Transverse colon (tissue), 4 donors: ENCODE data around the gene C1orf52. TPM values are rescaled to one million over a fixed set of nuclear protein-coding genes. Genes with fewer than 3 reads are reported as not detected.

Experiments
- DNase-seq: peaks from one replicate; pipeline ENCODE4 v3.0.0-alpha.2; 2019
- H3K27ac ChIP-seq, 4 donors: fragments of 200-600 bp; sonication (generic); 2 replicates each; pipeline ENCODE4 v1.5.1; 2016 to 2018; ENCODE audit warnings: inconsistent platforms in 4 of 4
- H3K27me3 ChIP-seq: fragments of 200-600 bp; sonication (generic); 2 replicates; pipeline ENCODE4 v1.5.1; 2017; ENCODE audit warnings: inconsistent platforms
- H3K36me3 ChIP-seq, 4 donors: fragments of 200-600 bp; sonication (generic); 2 replicates each; pipeline ENCODE4 v1.5.1; 2017 to 2019; ENCODE audit warnings: inconsistent platforms in 4 of 4
- H3K4me1 ChIP-seq, 4 donors: fragments of 200-600 bp; sonication (generic); 2 replicates each; pipeline ENCODE4 v1.5.1; 2017 to 2020; ENCODE audit warnings: inconsistent platforms in 4 of 4
- H3K4me3 ChIP-seq, 4 donors: fragments of 200-600 bp; sonication (generic); 1 replicate in 1 of 4; 2 replicates in 3 of 4; pipeline versions ENCODE4 v1.5.1 to v1.6.1; 2017 to 2019; ENCODE audit warnings: inconsistent platforms in 4 of 4
- H3K9me3 ChIP-seq, 2 donors: fragments of 200-600 bp; sonication (generic); 2 replicates each; pipeline ENCODE4 v1.5.1; 2017 to 2019; ENCODE audit warnings: inconsistent platforms in 2 of 2
- CTCF ChIP-seq, 5 experiments: fragments of 200-600 bp in 3 of 5; fragments of 450-650 bp in 2 of 5; sonication (generic) in 3 of 5; IDR thresholded peaks; 1 replicate in 2 of 5; 2 replicates in 3 of 5; pipeline ENCODE4 v1.5.1; 2016 to 2017; ENCODE audit warnings: antibody characterized with exemption in 5 of 5, inconsistent platforms in 3 of 5, mild to moderate bottlenecking in 2 of 5, moderate library complexity in 1 of 5
- EP300 ChIP-seq: sonication (generic); formaldehyde crosslinking; IDR thresholded peaks from one replicate; pipeline ENCODE4 v1.6.1; 2017; ENCODE audit warnings: antibody characterized with exemption, low read depth
- POLR2A ChIP-seq: fragments of 450-650 bp; IDR thresholded peaks from one replicate; pipeline ENCODE4 v1.6.1; 2016; ENCODE audit warnings: antibody characterized with exemption, mild to moderate bottlenecking, moderate library complexity
- POLR2AphosphoS5 ChIP-seq, 3 donors: sonication (generic); formaldehyde crosslinking; IDR thresholded peaks; one replicate each; pipeline ENCODE4 v1.6.1; 2016; ENCODE audit warnings: antibody characterized with exemption in 3 of 3
- WGBS, 2 donors: methylation state at CpG; one replicate each; pipeline ENCODE4 v1.1.5; 2018; ENCODE audit warnings: low coverage in 1 of 2; 5-methylcytosine and 5-hydroxymethylcytosine counted together
- in situ Hi-C, 4 donors: fragments of 200-750 bp; cut with MboI; loops; one replicate each; pipeline versions ENCODE4 v1.15.0 to v1.15.1; 2017; ENCODE audit warnings: low sequenced_read_pairs in 3 of 4, low pct_ligation_motif_present in 1 of 4, low pct_unique_long_range_greater_than_20kb in 1 of 4
- intact Hi-C: fragments of 100-400 bp; cut with DNase I; formaldehyde crosslinking; loops from one replicate; pipeline ENCODE4 v1.15.1; 2023; ENCODE audit warnings: low total_unique reads
- total RNA-seq, 4 donors: library from RNA; depleted of rRNA; stranded (reverse); fragments of >200 nt; gene quantifications; one replicate each; pipeline ENCODE4 v1.1.0, GENCODE V29; 2016

The C1orf52 gene
- total RNA-seq, 4 donors from 2014 or later = 7.4 to 42.6 (median 14.9) TPM

- H3K27ac ChIP-seq = no peak overlapping the region
- H3K36me3 ChIP-seq = no peaks in the 10 kb centered on the region
- no peaks in the 10 kb centered on the region for H3K27me3 ChIP-seq
- H3K9me3 ChIP-seq = no peaks in the 10 kb centered on the region
- H3K4me1 ChIP-seq = peaks cover 0 to 9% (median 6%) of the 10 kb centered on the region in 4 donors
- DNase-seq = no peak
- intact Hi-C loops (loop anchor here (5.0 to 10.0 kb wide), 2 partner anchors 279 to 386 kb away; partner anchors contain the start of gene CCN1), in situ Hi-C loops (loop anchor here (10.0 to 25.0 kb wide), 7 partner anchors 181 to 856 kb away; partner anchors contain the start of genes CCN1 (in 4 of the 4), ZNHIT6 (in 3 of the 4) and COL24A1 (in 1 of the 4))
- no peak for TF ChIP-seq POLR2AphosphoS5 (IDR thresholded peaks at IDR 0.05)
- no peak for TF ChIP-seq POLR2A
- TF ChIP-seq CTCF (IDR thresholded peaks at IDR 0.05) = no peak
- TF ChIP-seq EP300 = no peak
- 91% methylated on average over 4 of the region's 4 CpGs; no CpG with 5 or more reads in 1 of the 2 donors for WGBS, 2 donors
- no peak overlapping the region for H3K4me3 ChIP-seq
These were observed 46.8 kb upstream of the C1orf52 start for GRCh38 chr1:85306236-85306635.

GRCh38 chr1:85303440-85304162, 44.1 kb upstream of the C1orf52 start:
- Histone ChIP-seq H3K27me3 (no peaks in the 10 kb centered on the region), H3K4me3 (no peak overlapping the region), H3K36me3 (no peaks in the 10 kb centered on the region), H3K27ac (no peak overlapping the region), H3K9me3 (no peaks in the 10 kb centered on the region), H3K4me1 (peaks cover 0 to 8% (median 5%) of the 10 kb centered on the region in 4 donors)
- in situ Hi-C loops = loop anchor here (10.0 to 25.0 kb wide), 7 partner anchors 184 to 859 kb away; partner anchors contain the start of genes CCN1 (in 4 of the 4), ZNHIT6 (in 3 of the 4) and COL24A1 (in 1 of the 4)
- DNase-seq = no peak
- 87 to 91% methylated on average over 4 of the region's 4 CpGs for WGBS, 2 donors
- TF ChIP-seq CTCF (IDR thresholded peaks at IDR 0.05) (no peak), POLR2A (no peak), POLR2AphosphoS5 (IDR thresholded peaks at IDR 0.05) (no peak), EP300 (no peak)
- intact Hi-C loops = loop anchor here (10.0 kb wide), 1 partner anchor 281 kb away; the partner anchor contains the start of gene CCN1

GRCh38 chr1:85300140-85300539, 40.7 kb upstream of the C1orf52 start:
- no peak for TF ChIP-seq POLR2A
- TF ChIP-seq POLR2AphosphoS5 (IDR thresholded peaks at IDR 0.05) = no peak
- TF ChIP-seq EP300 = no peak
- TF ChIP-seq CTCF (IDR thresholded peaks at IDR 0.05) = no peak
- peaks cover 9 to 20% (median 15%) of the 10 kb centered on the region in 4 donors for H3K4me1 ChIP-seq
- DNase-seq = no peak
- H3K9me3 ChIP-seq = no peaks in the 10 kb centered on the region
- in situ Hi-C loops (loop anchor here (10.0 to 25.0 kb wide), 7 partner anchors 187 to 862 kb away; partner anchors contain the start of genes CCN1 (in 4 of the 4), ZNHIT6 (in 3 of the 4) and COL24A1 (in 1 of the 4)), intact Hi-C loops (loop anchor here (10.0 kb wide), 1 partner anchor 285 kb away; the partner anchor contains the start of gene CCN1)
- H3K4me3 ChIP-seq = no peak overlapping the region
- WGBS, 2 donors = 50 to 82% methylated on average over 2 to 3 of the region's 3 CpGs
- H3K27me3 ChIP-seq = no peaks in the 10 kb centered on the region
- H3K36me3 ChIP-seq = no peaks in the 10 kb centered on the region
- H3K27ac ChIP-seq = no peak overlapping the region

- no peaks in the 10 kb centered on the region for H3K9me3 ChIP-seq
- no peaks in the 10 kb centered on the region for H3K27me3 ChIP-seq
- no peak for DNase-seq
- WGBS, 2 donors = 11 to 20% methylated on average over 7 to 11 of the region's 11 CpGs
- peaks cover 9 to 20% (median 15%) of the 10 kb centered on the region in 4 donors for H3K4me1 ChIP-seq
- H3K27ac ChIP-seq = peak overlapping the region; percentile 53 to 78 (median 66)
- TF ChIP-seq EP300 (no peak), POLR2AphosphoS5 (IDR thresholded peaks at IDR 0.05) (peak; percentile 29 to 56 (median 47))
- in situ Hi-C loops (no loop called here), intact Hi-C loops (no loop called here)
- H3K4me3 ChIP-seq = peak overlapping the region in 1 of 4 donors; percentile 13
- no peaks in the 10 kb centered on the region for H3K36me3 ChIP-seq
These were observed 38.6 kb upstream of the C1orf52 start for GRCh38 chr1:85297855-85298629.
